ENCODE measurements around the gene KCNIP3. TPM values are rescaled to one million over a fixed set of nuclear protein-coding genes. Genes with fewer than 3 reads are reported as not detected.

Gene KCNIP3
- total and polyA plus RNA-seq, 9 of the 15 experiments (the other 6 are each of a cell fraction or from before 2014, with no cell fraction given): 0.04 TPM; not detected in 8

DNA sequence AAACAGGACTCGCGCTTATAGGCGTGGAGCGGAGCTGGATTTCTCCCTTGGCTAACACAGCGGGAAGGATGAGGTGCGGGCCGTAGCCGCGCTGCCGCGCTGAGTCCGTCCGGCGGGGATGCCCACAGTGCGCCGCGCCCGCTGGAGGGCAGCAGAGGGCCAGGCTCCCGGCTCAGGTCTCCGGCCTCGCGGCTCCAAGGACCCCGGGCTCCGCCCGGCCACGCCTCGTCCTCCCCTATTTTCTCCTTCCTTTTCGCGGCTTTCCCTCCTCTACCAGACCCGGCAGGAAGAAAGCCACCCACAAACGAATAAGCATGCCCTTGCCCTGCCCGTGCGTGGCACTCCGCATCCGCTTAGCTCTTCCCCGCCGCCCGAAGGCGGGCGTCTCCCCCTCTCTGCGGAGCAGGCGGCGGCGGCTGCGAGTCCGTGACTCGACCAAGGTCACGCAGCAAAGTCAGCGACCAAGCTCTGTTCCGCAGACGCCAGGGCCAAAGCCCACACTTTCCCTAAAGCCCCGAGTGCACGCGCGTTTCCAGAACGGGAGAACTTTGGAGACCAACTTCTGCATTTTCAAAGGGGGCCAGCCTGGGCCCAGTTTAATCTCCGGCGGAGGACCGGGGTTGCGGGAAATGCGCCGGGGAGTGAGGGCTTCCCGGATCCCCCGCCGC, 48.5 kb downstream of the KCNIP3 start (continued):
- TF ChIP-seq, protein P1, sequence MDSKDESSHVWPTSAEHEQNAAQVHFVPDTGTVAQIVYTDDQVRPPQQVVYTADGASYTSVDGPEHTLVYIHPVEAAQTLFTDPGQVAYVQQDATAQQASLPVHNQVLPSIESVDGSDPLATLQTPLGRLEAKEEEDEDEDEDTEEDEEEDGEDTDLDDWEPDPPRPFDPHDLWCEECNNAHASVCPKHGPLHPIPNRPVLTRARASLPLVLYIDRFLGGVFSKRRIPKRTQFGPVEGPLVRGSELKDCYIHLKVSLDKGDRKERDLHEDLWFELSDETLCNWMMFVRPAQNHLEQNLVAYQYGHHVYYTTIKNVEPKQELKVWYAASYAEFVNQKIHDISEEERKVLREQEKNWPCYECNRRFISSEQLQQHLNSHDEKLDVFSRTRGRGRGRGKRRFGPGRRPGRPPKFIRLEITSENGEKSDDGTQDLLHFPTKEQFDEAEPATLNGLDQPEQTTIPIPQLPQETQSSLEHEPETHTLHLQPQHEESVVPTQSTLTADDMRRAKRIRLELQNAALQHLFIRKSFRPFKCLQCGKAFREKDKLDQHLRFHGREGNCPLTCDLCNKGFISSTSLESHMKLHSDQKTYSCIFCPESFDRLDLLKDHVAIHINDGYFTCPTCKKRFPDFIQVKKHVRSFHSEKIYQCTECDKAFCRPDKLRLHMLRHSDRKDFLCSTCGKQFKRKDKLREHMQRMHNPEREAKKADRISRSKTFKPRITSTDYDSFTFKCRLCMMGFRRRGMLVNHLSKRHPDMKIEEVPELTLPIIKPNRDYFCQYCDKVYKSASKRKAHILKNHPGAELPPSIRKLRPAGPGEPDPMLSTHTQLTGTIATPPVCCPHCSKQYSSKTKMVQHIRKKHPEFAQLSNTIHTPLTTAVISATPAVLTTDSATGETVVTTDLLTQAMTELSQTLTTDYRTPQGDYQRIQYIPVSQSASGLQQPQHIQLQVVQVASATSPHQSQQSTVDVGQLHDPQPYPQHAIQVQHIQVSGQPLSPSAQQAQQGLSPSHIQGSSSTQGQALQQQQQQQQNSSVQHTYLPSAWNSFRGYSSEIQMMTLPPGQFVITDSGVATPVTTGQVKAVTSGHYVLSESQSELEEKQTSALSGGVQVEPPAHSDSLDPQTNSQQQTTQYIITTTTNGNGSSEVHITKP (IDR thresholded peaks at IDR 0.05; ENCODE audit: partially characterized antibody): no peak
- TF ChIP-seq PTRF (tag; IDR thresholded peaks at IDR 0.05) (no peak), PRPF4 (IDR thresholded peaks at IDR 0.05; ENCODE audit: insufficient read depth, low read depth, low read length, poor library complexity, severe bottlenecking) (no peak), MYC (IDR thresholded peaks at IDR 0.05; ENCODE audit: low read depth, low read length) (peak; percentile 49; the same call in 1 of the 2 replicates), MYC (CRISPR knock-in tag; IDR thresholded peaks at IDR 0.05; ENCODE audit: borderline replicate concordance, low read depth) (no peak), ETV5 (CRISPR knock-in tag; IDR thresholded peaks at IDR 0.05; ENCODE audit: low read depth) (no peak), STAT5B (CRISPR knock-in tag; IDR thresholded peaks at IDR 0.05) (no peak), GATA2 (CRISPR knock-in tag; IDR thresholded peaks at IDR 0.05) (no peak), TAF15 (IDR thresholded peaks at IDR 0.05; ENCODE audit: low read depth, low read length) (no peak), RB1 (IDR thresholded peaks at IDR 0.05; ENCODE audit: low read depth) (peak; percentile 72), ESRRA (IDR thresholded peaks at IDR 0.05; ENCODE audit: borderline replicate concordance, low read depth) (peak; percentile 87), CCNT2 (IDR thresholded peaks at IDR 0.05; ENCODE audit: borderline replicate concordance, extremely low read depth, insufficient read length, low read depth, low read length) (peak; percentile 37), SMARCA4 (IDR thresholded peaks at IDR 0.05) (peak; percentile 18; the same call in 1 of the 2 replicates), HSF4 (CRISPR knock-in tag; IDR thresholded peaks at IDR 0.05; ENCODE audit: borderline replicate concordance) (no peak)
- TF ChIP-seq, protein P2, sequence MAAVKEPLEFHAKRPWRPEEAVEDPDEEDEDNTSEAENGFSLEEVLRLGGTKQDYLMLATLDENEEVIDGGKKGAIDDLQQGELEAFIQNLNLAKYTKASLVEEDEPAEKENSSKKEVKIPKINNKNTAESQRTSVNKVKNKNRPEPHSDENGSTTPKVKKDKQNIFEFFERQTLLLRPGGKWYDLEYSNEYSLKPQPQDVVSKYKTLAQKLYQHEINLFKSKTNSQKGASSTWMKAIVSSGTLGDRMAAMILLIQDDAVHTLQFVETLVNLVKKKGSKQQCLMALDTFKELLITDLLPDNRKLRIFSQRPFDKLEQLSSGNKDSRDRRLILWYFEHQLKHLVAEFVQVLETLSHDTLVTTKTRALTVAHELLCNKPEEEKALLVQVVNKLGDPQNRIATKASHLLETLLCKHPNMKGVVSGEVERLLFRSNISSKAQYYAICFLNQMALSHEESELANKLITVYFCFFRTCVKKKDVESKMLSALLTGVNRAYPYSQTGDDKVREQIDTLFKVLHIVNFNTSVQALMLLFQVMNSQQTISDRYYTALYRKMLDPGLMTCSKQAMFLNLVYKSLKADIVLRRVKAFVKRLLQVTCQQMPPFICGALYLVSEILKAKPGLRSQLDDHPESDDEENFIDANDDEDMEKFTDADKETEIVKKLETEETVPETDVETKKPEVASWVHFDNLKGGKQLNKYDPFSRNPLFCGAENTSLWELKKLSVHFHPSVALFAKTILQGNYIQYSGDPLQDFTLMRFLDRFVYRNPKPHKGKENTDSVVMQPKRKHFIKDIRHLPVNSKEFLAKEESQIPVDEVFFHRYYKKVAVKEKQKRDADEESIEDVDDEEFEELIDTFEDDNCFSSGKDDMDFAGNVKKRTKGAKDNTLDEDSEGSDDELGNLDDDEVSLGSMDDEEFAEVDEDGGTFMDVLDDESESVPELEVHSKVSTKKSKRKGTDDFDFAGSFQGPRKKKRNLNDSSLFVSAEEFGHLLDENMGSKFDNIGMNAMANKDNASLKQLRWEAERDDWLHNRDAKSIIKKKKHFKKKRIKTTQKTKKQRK (IDR thresholded peaks at IDR 0.05; ENCODE audit: borderline replicate concordance, low read depth, low read length): no peak
- TF ChIP-seq, protein P3, sequence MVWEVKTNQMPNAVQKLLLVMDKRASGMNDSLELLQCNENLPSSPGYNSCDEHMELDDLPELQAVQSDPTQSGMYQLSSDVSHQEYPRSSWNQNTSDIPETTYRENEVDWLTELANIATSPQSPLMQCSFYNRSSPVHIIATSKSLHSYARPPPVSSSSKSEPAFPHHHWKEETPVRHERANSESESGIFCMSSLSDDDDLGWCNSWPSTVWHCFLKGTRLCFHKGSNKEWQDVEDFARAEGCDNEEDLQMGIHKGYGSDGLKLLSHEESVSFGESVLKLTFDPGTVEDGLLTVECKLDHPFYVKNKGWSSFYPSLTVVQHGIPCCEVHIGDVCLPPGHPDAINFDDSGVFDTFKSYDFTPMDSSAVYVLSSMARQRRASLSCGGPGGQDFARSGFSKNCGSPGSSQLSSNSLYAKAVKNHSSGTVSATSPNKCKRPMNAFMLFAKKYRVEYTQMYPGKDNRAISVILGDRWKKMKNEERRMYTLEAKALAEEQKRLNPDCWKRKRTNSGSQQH (CRISPR knock-in tag; IDR thresholded peaks at IDR 0.05): no peak
- TF ChIP-seq, protein P4, sequence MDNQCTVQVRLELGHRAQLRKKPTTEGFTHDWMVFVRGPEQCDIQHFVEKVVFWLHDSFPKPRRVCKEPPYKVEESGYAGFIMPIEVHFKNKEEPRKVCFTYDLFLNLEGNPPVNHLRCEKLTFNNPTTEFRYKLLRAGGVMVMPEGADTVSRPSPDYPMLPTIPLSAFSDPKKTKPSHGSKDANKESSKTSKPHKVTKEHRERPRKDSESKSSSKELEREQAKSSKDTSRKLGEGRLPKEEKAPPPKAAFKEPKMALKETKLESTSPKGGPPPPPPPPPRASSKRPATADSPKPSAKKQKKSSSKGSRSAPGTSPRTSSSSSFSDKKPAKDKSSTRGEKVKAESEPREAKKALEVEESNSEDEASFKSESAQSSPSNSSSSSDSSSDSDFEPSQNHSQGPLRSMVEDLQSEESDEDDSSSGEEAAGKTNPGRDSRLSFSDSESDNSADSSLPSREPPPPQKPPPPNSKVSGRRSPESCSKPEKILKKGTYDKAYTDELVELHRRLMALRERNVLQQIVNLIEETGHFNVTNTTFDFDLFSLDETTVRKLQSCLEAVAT (IDR thresholded peaks at IDR 0.05): no peak

Measured in K562 (cell line).